HFFc6 (cell line): Measurements from ENCODE around the gene PTPRR. TPM values are rescaled to one million over a fixed set of nuclear protein-coding genes. Genes with fewer than 3 reads are reported as not detected.

Experiments
- DNase-seq: peaks from one replicate; pipeline ENCODE4 v3.0.0-alpha.2; 2018
- H3K27ac Mint-ChIP-seq: 2 replicates; pipeline ENCODE4 v1.8.0; 2020; ENCODE audit warnings: mild to moderate bottlenecking, mixed read lengths
- H3K27me3 Mint-ChIP-seq: 2 replicates; pipeline ENCODE4 v1.8.0; 2021; ENCODE audit warnings: mild to moderate bottlenecking, moderate library complexity, mixed read lengths; ENCODE audit not compliant: insufficient read depth
- H3K36me3 Mint-ChIP-seq: 2 replicates; pipeline ENCODE4 v1.8.0; 2021; ENCODE audit warnings: low read depth, mixed read lengths
- H3K4me1 Mint-ChIP-seq: 2 replicates; pipeline ENCODE4 v1.8.0; 2020; ENCODE audit warnings: low read depth, mixed read lengths
- H3K4me3 Mint-ChIP-seq: 2 replicates; pipeline ENCODE4 v1.8.0; 2020; ENCODE audit warnings: mild to moderate bottlenecking, moderate library complexity, mixed read lengths
- H3K9me3 Mint-ChIP-seq: 2 replicates; pipeline ENCODE4 v1.8.0; 2020; ENCODE audit warnings: mild to moderate bottlenecking, mixed read lengths
- CTCF ChIP-seq: fragments of 200-600 bp; sonication (generic); IDR thresholded peaks from 2 replicates; pipeline ENCODE4 v1.5.0; 2021; ENCODE audit warnings: antibody characterized with exemption, mild to moderate bottlenecking
- total RNA-seq, 6 experiments: library from RNA; stranded (reverse); fragmentation: NEBNext Ultra II Directional; extraction: Animal tissue kit (Norgen Biotek cat#: 25700); gene quantifications; 2 replicates in 1 of 6; 3 replicates in 5 of 6; pipeline ENCODE4 v1.2.3, GENCODE V29; 2021

PTPRR gene
- total RNA-seq, 6 experiments from 2014 or later = 0.40 to 1.1 (median 0.48) TPM

- Mint-ChIP-seq H3K27ac (no peak overlapping the region), H3K27me3 (peaks cover 2% of the 10 kb centered on the region; the same call in 1 of the 2 replicates), H3K9me3 (peaks cover 23% of the 10 kb centered on the region), H3K36me3 (no peaks in the 10 kb centered on the region; the same call in 1 of the 2 replicates), H3K4me1 (no peaks in the 10 kb centered on the region), H3K4me3 (no peak overlapping the region)
- no peak for TF ChIP-seq CTCF
- no peak for DNase-seq
Measured at GRCh38 chr12:70892593-70892992, 27.9 kb downstream of the PTPRR start.

GRCh38 chr12:70890895-70891832 is 29.4 kb downstream of the PTPRR start:
- no peak overlapping the region for H3K27ac Mint-ChIP-seq
- TF ChIP-seq CTCF = no peak
- no peaks in the 10 kb centered on the region for H3K4me1 Mint-ChIP-seq
- H3K4me3 Mint-ChIP-seq = no peak overlapping the region
- no peak for DNase-seq
- peaks cover 22% of the 10 kb centered on the region for H3K9me3 Mint-ChIP-seq
- H3K36me3 Mint-ChIP-seq = no peaks in the 10 kb centered on the region; the same call in 1 of the 2 replicates
- no peaks in the 10 kb centered on the region for H3K27me3 Mint-ChIP-seq

GRCh38 chr12:70885956-70886355 is 34.6 kb downstream of the PTPRR start:
- H3K4me3 Mint-ChIP-seq = no peak overlapping the region
- no peak overlapping the region for H3K27ac Mint-ChIP-seq
- no peak for DNase-seq
- H3K9me3 Mint-ChIP-seq = peaks cover 26% of the 10 kb centered on the region
- no peak for TF ChIP-seq CTCF
- H3K27me3 Mint-ChIP-seq = no peaks in the 10 kb centered on the region
- no peaks in the 10 kb centered on the region; the same call in 1 of the 2 replicates for H3K36me3 Mint-ChIP-seq
- H3K4me1 Mint-ChIP-seq = no peaks in the 10 kb centered on the region

- Mint-ChIP-seq H3K36me3 (no peaks in the 10 kb centered on the region; the same call in 1 of the 2 replicates), H3K4me3 (no peak overlapping the region), H3K9me3 (peaks cover 26% of the 10 kb centered on the region), H3K4me1 (no peaks in the 10 kb centered on the region), H3K27me3 (no peaks in the 10 kb centered on the region), H3K27ac (no peak overlapping the region)
- no peak for TF ChIP-seq CTCF
- DNase-seq = no peak
Measured at GRCh38 chr12:70883855-70884254, 36.7 kb downstream of the PTPRR start.

GRCh38 chr12:70880744-70881143 is 39.8 kb downstream of the PTPRR start:
- Mint-ChIP-seq H3K27ac (no peak overlapping the region), H3K4me1 (no peaks in the 10 kb centered on the region), H3K36me3 (no peaks in the 10 kb centered on the region), H3K27me3 (no peaks in the 10 kb centered on the region), H3K4me3 (no peak overlapping the region), H3K9me3 (peaks cover 17% of the 10 kb centered on the region)
- TF ChIP-seq CTCF = no peak
- no peak for DNase-seq
